Measurements from ENCODE around the gene STX12. TPM values are rescaled to one million over a fixed set of nuclear protein-coding genes. Genes with fewer than 3 reads are reported as not detected.
A peak's percentile ranks its signal among the peaks of the same experiment; 100 is the strongest.
"Not testable (repeated sequence)": the region's sequence is repeated elsewhere in the genome, so short reads cannot be mapped to it uniquely, and the experiment has no call there.

STX12 gene
- total RNA-seq, 1 donor from 2014 or later, result 26.5 TPM

DNA sequence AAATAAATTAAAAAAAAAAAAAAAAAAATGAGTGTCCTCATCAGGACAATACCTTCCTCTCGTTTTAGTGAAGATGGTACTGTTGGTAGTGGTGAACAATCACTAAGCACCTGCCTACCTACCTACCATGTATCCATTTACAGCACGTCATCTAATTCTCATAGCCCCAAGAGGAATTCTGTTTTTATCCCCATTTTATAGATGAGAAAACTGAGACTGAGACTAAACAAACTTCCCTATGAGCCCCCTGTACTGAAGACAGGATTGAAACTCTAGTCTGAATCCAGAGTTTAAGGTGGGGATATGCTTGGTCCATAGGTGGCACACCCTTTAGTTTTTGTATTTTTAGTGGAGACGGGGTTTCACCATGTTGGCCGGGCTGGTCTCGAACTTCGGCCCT is 82.1 kb downstream of the STX12 start:
- Mint-ChIP-seq H3K9me3 (peaks cover 4% of the 10 kb centered on the region), H3K36me3 (ENCODE audit: low read depth) (peaks cover 18% of the 10 kb centered on the region), H3K27ac (ENCODE audit: unreplicated experiment) (no peak overlapping the region), H3K4me1 (peaks cover 5% of the 10 kb centered on the region), H3K27me3 (ENCODE audit: low read depth) (peaks cover 3% of the 10 kb centered on the region), H3K4me3 (peak overlapping the region; percentile 27)
- DNase-seq (ENCODE audit: low read depth, low spot score), result no peak
- TF ChIP-seq, protein P1, sequence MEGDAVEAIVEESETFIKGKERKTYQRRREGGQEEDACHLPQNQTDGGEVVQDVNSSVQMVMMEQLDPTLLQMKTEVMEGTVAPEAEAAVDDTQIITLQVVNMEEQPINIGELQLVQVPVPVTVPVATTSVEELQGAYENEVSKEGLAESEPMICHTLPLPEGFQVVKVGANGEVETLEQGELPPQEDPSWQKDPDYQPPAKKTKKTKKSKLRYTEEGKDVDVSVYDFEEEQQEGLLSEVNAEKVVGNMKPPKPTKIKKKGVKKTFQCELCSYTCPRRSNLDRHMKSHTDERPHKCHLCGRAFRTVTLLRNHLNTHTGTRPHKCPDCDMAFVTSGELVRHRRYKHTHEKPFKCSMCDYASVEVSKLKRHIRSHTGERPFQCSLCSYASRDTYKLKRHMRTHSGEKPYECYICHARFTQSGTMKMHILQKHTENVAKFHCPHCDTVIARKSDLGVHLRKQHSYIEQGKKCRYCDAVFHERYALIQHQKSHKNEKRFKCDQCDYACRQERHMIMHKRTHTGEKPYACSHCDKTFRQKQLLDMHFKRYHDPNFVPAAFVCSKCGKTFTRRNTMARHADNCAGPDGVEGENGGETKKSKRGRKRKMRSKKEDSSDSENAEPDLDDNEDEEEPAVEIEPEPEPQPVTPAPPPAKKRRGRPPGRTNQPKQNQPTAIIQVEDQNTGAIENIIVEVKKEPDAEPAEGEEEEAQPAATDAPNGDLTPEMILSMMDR (conservative IDR thresholded peaks at IDR 0.05), result no peak

DNA sequence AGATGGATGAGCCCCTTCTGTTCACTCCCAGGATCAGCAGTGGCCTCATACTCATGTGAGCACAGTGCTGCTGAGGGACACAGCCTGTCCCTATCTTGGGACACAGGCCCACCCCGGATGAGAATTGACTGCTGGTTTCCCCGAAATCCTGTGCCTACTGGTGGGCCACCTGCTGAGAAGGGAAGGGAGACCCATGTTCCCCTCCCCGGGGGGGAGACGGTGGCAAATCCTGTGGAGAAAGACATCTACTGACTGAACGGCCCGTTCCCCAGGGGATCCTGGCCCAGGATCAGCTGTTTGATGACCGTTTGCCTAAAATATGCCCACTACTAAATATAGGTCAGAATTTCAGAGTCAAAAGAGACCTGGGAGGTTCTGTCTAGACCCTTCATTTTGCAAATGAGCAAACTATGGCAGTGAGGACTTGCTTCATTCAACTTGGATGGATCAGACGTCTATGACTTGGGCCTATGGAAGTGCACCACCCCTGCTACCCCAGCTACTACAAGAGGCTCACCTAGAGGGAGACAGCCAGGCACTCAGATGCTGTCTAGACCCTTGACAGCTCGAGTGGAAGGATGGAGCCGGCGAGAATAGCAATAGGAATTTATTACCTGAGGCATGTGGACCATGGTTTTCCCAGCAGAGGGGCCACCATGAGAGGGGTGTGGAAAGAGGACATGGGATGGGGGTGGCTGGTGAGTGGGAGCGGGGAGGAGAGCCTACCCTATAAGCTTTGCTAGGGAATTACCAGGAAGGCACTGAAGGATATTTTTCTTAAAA is 83.7 kb downstream of the STX12 start:
- no peak overlapping the region for H3K27ac Mint-ChIP-seq (ENCODE audit: unreplicated experiment)
- TF ChIP-seq, protein P1 (conservative IDR thresholded peaks at IDR 0.05), result no peak

DNA sequence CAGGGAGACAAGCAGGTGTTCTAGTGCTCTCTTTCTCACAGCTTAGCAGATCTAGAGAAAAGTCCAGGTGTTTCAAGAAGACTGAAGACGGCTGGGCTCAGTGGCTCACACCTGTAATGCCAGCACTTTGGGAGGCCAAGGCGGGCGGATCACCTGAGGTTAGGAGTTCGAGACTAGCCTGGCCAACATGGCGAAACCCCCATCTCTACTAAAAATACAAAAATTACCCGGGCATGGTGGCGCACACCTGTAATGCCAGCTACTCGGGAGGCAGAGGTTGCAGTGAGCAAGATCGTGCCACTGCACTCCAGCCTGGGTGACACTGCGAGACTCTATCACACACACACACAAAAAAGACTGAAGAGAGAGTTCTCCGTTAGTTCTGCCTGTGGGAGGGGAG is 84.5 kb downstream of the STX12 start:
- not testable (repeated sequence) for H3K4me1 Mint-ChIP-seq; H3K27ac Mint-ChIP-seq (ENCODE audit: unreplicated experiment); H3K9me3 Mint-ChIP-seq; H3K36me3 Mint-ChIP-seq (ENCODE audit: low read depth); DNase-seq (ENCODE audit: low read depth, low spot score); H3K27me3 Mint-ChIP-seq (ENCODE audit: low read depth)
- H3K4me3 Mint-ChIP-seq, result peak overlapping the region; percentile 58

More for the DNA sequence above, 83.7 kb downstream of the STX12 start:
- H3K27me3 Mint-ChIP-seq (ENCODE audit: low read depth), result peaks cover 3% of the 10 kb centered on the region
- H3K4me3 Mint-ChIP-seq, result no peak overlapping the region
- H3K36me3 Mint-ChIP-seq (ENCODE audit: low read depth), result peaks cover 2% of the 10 kb centered on the region
- peaks cover 5% of the 10 kb centered on the region for H3K4me1 Mint-ChIP-seq
- no peaks in the 10 kb centered on the region for H3K9me3 Mint-ChIP-seq
- no peak for DNase-seq (ENCODE audit: low read depth, low spot score)

DNA sequence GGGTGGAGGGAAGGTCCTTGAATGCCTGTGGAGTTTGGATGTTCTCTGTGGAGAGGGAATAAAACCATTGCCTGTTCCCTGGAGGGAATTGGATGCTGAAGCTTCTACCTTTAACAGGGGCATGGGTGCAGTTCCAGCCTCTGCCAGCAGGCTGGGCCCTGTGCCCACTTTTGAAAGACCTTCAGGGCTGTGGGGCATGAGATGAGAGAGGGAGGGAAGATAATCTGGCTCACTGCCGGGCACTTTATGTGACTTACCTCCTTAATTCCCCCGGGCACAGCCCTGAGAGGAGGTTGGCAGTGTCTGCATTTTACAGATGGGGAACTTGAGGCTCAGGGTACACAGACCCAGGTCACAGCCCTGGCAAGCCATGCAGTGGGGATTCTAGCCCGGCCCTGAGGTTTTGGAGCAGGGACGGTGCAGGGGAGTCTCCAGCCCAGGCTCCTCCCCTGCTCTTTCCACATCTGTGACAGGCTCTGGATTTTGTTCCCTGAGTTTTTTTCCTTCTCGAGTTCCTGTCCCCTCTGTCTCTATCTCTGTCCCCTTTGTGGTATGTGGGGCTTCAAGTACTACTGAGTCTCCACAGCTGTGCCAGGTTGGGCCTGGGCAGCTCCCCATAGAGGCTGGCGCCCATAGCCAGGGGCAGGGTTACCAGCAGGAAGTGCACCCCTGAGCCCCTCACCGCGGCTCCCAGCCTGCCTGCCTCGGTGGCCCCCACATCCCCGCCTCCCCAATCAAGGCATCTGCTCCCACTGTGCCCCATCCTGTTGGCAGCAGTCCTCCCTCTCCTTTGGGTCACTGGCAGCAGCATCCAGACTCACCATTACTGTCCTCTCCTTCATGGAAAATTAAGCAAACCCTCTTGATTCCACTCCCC is 85.3 kb downstream of the STX12 start:
- peak overlapping the region; percentile 58 for H3K4me3 Mint-ChIP-seq
- DNase-seq (ENCODE audit: low read depth, low spot score), result peak; percentile 79
- peak overlapping the region; percentile 19 for H3K27ac Mint-ChIP-seq (ENCODE audit: unreplicated experiment)
- TF ChIP-seq, protein P1 (conservative IDR thresholded peaks at IDR 0.05), result peak; percentile 90
- peaks cover 3% of the 10 kb centered on the region for H3K27me3 Mint-ChIP-seq (ENCODE audit: low read depth)
- H3K4me1 Mint-ChIP-seq, result peaks cover 8% of the 10 kb centered on the region
- H3K9me3 Mint-ChIP-seq, result no peaks in the 10 kb centered on the region
- H3K36me3 Mint-ChIP-seq (ENCODE audit: low read depth), result no peaks in the 10 kb centered on the region

DNA sequence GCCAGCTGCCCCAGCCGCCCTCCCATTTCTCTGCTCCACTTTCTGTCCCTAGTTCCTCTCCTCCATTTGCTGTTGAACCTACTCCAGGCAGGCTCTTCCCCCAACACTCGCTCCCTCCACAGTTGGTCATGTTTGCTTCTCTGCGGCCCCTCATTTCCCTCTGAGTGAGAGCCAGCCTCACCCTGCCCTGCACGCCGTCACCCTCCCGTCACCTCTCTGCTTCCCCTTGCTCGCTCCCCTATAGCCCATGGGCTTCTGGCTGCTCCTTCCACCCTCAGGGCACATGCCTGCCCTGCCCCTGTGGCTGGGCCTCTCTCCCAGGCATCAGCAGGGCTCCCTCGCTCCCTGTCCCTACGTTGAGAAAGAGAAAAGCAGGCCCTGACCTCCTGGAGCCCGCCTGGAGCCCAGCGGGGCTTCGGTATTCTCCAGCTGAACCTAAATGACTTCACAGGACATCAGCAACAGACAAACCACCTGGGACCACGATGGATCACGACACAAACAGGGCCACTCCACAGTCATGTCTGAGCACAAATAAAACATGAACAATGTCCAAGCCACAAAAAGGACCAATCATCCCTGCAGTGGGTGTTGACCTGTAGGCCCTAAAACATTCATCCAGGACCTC is 86.0 kb downstream of the STX12 start:
- no peak overlapping the region for H3K4me3 Mint-ChIP-seq
- H3K4me1 Mint-ChIP-seq, result peaks cover 9% of the 10 kb centered on the region
- H3K36me3 Mint-ChIP-seq (ENCODE audit: low read depth), result no peaks in the 10 kb centered on the region
- TF ChIP-seq, protein P1 (conservative IDR thresholded peaks at IDR 0.05), result no peak
- H3K27ac Mint-ChIP-seq (ENCODE audit: unreplicated experiment), result peak overlapping the region; percentile 27
- DNase-seq (ENCODE audit: low read depth, low spot score), result no peak
- no peaks in the 10 kb centered on the region for H3K9me3 Mint-ChIP-seq
- H3K27me3 Mint-ChIP-seq (ENCODE audit: low read depth), result peaks cover 3% of the 10 kb centered on the region
